Mesendoderm (in vitro differentiated cells): ENCODE data around the gene CHP1.
"Not testable (repeated sequence)": the region's sequence is repeated elsewhere in the genome, so short reads cannot be mapped to it uniquely, and the experiment has no call there.

Source experiments
- DNase-seq: peaks from one replicate; pipeline ENCODE4 v3.0.0; 2013
- H2AK5ac ChIP-seq: 2 replicates; pipeline ENCODE4 v1.6.1; 2013; ENCODE audit warnings: low read length, inconsistent platforms
- H2BK120ac ChIP-seq: 2 replicates; pipeline ENCODE4 v1.6.1; 2013; ENCODE audit warnings: low read depth, mild to moderate bottlenecking, low read length, moderate library complexity, mixed read lengths
- H2BK15ac ChIP-seq: replicated peaks from 2 replicates; pipeline ENCODE4 v1.6.1; 2013; ENCODE audit warnings: low read depth, mild to moderate bottlenecking, moderate library complexity
- H2BK5ac ChIP-seq: 2 replicates; pipeline ENCODE4 v1.6.1; 2013; ENCODE audit warnings: low read length, inconsistent platforms
- H3K18ac ChIP-seq: 2 replicates; pipeline ENCODE4 v1.6.1; 2013; ENCODE audit warnings: mild to moderate bottlenecking, low read length, mixed read lengths
- H3K23ac ChIP-seq: one replicate; pipeline ENCODE4 v1.6.1; 2013; ENCODE audit warnings: low read length
- H3K27ac ChIP-seq: 2 replicates; pipeline ENCODE4 v1.5.1; 2013; ENCODE audit warnings: low read depth, mild to moderate bottlenecking, inconsistent platforms, low read length, moderate library complexity
- H3K27me3 ChIP-seq: 2 replicates; pipeline ENCODE4 v1.6.1; 2013; ENCODE audit warnings: low read length, control low read depth, mild to moderate bottlenecking, inconsistent platforms; ENCODE audit not compliant: insufficient read depth, poor library complexity
- H3K36me3 ChIP-seq: 2 replicates; pipeline ENCODE4 v1.6.1; 2013; ENCODE audit warnings: low read length, inconsistent platforms; ENCODE audit not compliant: control insufficient read depth, insufficient read depth
- H3K4ac ChIP-seq: one replicate; pipeline ENCODE4 v1.6.1; 2013; ENCODE audit warnings: low read depth, mild to moderate bottlenecking, low read length, moderate library complexity
- H3K4me1 ChIP-seq: 2 replicates; pipeline ENCODE4 v1.6.1; 2013; ENCODE audit warnings: low read depth, low read length, inconsistent platforms; ENCODE audit not compliant: control insufficient read depth
- H3K4me2 ChIP-seq: 2 replicates; pipeline ENCODE4 v1.6.1; 2013; ENCODE audit warnings: low read length
- H3K4me3 ChIP-seq: 2 replicates; pipeline ENCODE4 v1.5.1; 2013; ENCODE audit warnings: mild to moderate bottlenecking, low read length
- H3K56ac ChIP-seq: one replicate; pipeline ENCODE4 v1.6.1; 2013; ENCODE audit warnings: low read length
- H3K79me1 ChIP-seq: 2 replicates; pipeline ENCODE4 v1.6.1; 2013; ENCODE audit warnings: low read length, inconsistent platforms
- H3K79me2 ChIP-seq: 2 replicates; pipeline ENCODE4 v1.6.1; 2013; ENCODE audit warnings: mild to moderate bottlenecking, low read length; ENCODE audit not compliant: control insufficient read depth, insufficient read depth
- H3K9ac ChIP-seq: 2 replicates; pipeline ENCODE4 v1.6.1; 2013; ENCODE audit warnings: low read length, inconsistent platforms
- H4K5ac ChIP-seq: one replicate; pipeline ENCODE4 v1.6.1; 2013; ENCODE audit warnings: low read length
- H4K8ac ChIP-seq: one replicate; pipeline ENCODE4 v1.6.1; 2013; ENCODE audit warnings: low read depth, mild to moderate bottlenecking, control low read depth, low read length, moderate library complexity
- WGBS: extraction: QIAGEN DNeasy Blood & Tissue Kit; methylation state at CpG from one replicate; pipeline ENCODE4 v1.1.7; 2013; ENCODE audit warnings: low lambda C conversion rate, missing lambda C conversion rate; ENCODE audit not compliant: insufficient coverage; ENCODE audit errors: extremely low coverage; 5-methylcytosine and 5-hydroxymethylcytosine counted together

The CHP1 gene

DNA sequence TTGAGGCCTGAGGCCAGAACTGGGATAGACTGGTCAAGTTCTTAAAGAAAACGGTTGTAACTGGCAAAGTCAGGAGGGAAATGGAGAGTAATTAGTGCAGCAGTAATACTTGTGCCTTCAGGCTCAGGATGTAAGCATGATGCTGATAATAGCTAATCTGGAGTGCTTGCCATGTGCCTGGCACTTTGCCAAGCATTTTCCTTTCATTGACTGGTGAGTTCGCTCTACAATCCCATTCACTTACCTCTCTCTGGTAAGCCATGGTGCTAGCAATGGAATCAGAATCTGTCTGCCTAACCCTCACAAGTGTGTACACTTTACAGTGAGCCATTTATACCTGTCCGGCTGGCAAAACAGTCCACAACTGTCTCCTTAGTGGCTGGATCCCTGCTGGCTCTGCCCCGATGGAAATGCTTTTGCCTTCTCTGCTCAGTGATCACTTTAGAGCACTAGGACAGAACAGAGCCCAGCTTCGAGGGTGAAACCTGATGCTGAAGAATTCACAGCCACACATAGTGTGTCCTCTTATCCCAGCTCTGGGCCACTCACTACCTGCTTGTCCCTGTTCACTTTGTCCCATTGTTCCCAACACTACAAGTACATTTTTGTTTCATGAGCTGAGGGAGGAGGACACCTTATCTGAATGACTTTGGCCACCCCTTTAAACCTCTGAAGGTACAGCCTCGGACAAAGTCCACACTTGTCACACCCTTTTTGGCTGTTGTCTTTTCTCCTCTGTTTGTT is 10.3 kb downstream of the CHP1 start:
- peaks cover 4% of the 10 kb centered on the region for H3K36me3 ChIP-seq
- WGBS, result no CpG with 5 or more reads among the region's 6 CpGs
- no peak overlapping the region for H3K27ac ChIP-seq
- no peak overlapping the region for H3K4me3 ChIP-seq
- no peak overlapping the region for H3K4me2 ChIP-seq
- no peak overlapping the region for H2AK5ac ChIP-seq
- H2BK15ac ChIP-seq, result no peak overlapping the region
- no peaks in the 10 kb centered on the region for H3K79me2 ChIP-seq
- H3K4me1 ChIP-seq, result no peaks in the 10 kb centered on the region
- no peak overlapping the region for H4K8ac ChIP-seq
- H3K9ac ChIP-seq, result no peak overlapping the region
- H2BK5ac ChIP-seq, result no peak overlapping the region
- no peaks in the 10 kb centered on the region for H3K79me1 ChIP-seq
- H3K27me3 ChIP-seq, result no peaks in the 10 kb centered on the region
- no peak overlapping the region for H3K56ac ChIP-seq
- H3K18ac ChIP-seq, result no peak overlapping the region
- no peak overlapping the region for H2BK120ac ChIP-seq
- no peak overlapping the region for H3K23ac ChIP-seq
- H4K5ac ChIP-seq, result no peak overlapping the region
- no peak overlapping the region for H3K4ac ChIP-seq
- DNase-seq, result no peak

DNA sequence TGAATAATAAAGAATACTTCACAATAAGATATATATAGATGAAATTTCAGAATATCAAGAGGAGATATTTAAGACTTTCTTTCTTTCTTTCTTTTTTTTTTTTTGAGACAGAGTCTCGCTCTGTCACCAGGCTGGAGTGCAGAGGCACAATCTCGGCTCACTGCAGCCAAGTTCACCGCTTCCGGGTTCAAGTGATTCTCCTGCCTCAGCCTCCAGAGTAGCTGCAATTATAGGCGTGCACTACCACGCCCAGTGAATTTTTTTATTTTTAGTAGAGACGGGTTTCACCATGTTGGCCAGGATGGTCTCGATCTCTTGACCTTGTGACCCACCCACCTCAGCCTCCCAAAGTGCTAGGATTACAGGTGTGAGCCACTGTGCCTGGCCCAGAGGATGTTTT is 19.7 kb downstream of the CHP1 start:
- H4K8ac ChIP-seq, H2BK15ac ChIP-seq, H3K18ac ChIP-seq, H2BK5ac ChIP-seq, H3K9ac ChIP-seq, H2BK120ac ChIP-seq, H3K79me2 ChIP-seq, H3K27me3 ChIP-seq, H2AK5ac ChIP-seq, H3K36me3 ChIP-seq, H3K4me2 ChIP-seq, H4K5ac ChIP-seq, H3K4ac ChIP-seq, DNase-seq, H3K27ac ChIP-seq, H3K4me1 ChIP-seq, H3K4me3 ChIP-seq, H3K23ac ChIP-seq, H3K56ac ChIP-seq, H3K79me1 ChIP-seq: not testable (repeated sequence)
- WGBS, result no CpG with 5 or more reads among the region's 8 CpGs

DNA sequence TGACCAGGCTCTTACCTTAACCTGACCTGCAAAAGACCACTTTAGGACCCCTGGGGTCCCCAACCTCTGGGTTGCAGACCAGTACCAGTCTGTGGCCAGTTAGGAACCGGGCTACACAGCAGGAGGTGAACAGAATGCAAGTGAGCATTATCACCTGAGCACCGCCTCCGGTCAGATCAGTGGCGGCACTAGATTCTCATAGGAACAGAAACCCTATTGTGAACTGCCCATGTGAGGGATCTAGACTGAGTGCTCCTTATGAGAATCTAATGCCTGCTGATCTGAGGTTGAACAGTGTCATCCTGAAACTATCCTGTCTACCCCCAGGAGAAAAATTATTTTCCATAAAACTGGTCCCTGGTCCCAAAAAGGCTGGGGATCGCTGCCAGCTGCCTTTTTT is 20.3 kb downstream of the CHP1 start:
- Histone ChIP-seq H3K4me3 (no peak overlapping the region), H2BK15ac (no peak overlapping the region)
- no CpG with 5 or more reads among the region's 5 CpGs for WGBS

DNA sequence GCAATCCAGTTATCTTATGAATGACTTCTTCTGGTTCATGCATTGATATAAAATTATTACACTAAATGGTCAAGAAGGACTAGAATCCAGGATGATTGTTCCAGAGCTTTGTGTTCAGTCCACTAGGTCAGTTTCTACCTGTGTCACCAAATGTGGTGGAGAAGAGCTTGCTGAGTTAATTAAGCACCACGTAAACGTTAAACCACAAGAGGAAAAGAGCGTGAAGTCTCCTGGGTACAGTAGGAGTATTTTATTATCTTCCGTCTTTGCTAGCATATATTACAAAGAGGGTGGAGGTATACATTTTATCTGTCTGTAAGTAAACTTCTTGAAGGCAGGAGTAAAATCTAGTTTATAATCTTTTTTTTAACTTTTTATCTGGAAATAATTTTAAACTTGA is 23.5 kb downstream of the CHP1 start:
- no peak overlapping the region for H4K5ac ChIP-seq
- no peak overlapping the region for H2AK5ac ChIP-seq
- no peaks in the 10 kb centered on the region for H3K79me2 ChIP-seq
- no peak overlapping the region for H3K18ac ChIP-seq
- no peak overlapping the region for H3K23ac ChIP-seq
- no peak overlapping the region for H2BK15ac ChIP-seq
- no peak overlapping the region for H2BK5ac ChIP-seq
- no peaks in the 10 kb centered on the region for H3K36me3 ChIP-seq
- H4K8ac ChIP-seq, result no peak overlapping the region
- H3K56ac ChIP-seq, result no peak overlapping the region
- H3K4me1 ChIP-seq, result no peaks in the 10 kb centered on the region
- WGBS, result no CpG with 5 or more reads among the region's 4 CpGs
- no peak overlapping the region for H3K4ac ChIP-seq
- H3K9ac ChIP-seq, result no peak overlapping the region
- no peaks in the 10 kb centered on the region for H3K27me3 ChIP-seq
- H2BK120ac ChIP-seq, result no peak overlapping the region
- no peak overlapping the region for H3K4me3 ChIP-seq
- no peaks in the 10 kb centered on the region for H3K79me1 ChIP-seq
- no peak overlapping the region for H3K4me2 ChIP-seq
- no peak overlapping the region for H3K27ac ChIP-seq
- DNase-seq, result no peak

More for the DNA sequence above, 20.3 kb downstream of the CHP1 start:
- H4K5ac ChIP-seq, result no peak overlapping the region
- no peak overlapping the region for H2BK5ac ChIP-seq
- H3K9ac ChIP-seq, result no peak overlapping the region
- no peak overlapping the region for H3K4ac ChIP-seq
- H3K18ac ChIP-seq, result no peak overlapping the region
- H2BK120ac ChIP-seq, result no peak overlapping the region
- H3K27me3 ChIP-seq, result no peaks in the 10 kb centered on the region
- no peak overlapping the region for H3K27ac ChIP-seq
- no peak for DNase-seq
- H3K56ac ChIP-seq, result no peak overlapping the region
- H3K79me2 ChIP-seq, result no peaks in the 10 kb centered on the region
- H3K36me3 ChIP-seq, result no peaks in the 10 kb centered on the region
- no peak overlapping the region for H3K23ac ChIP-seq
- H3K79me1 ChIP-seq, result no peaks in the 10 kb centered on the region
- H2AK5ac ChIP-seq, result no peak overlapping the region
- H3K4me2 ChIP-seq, result no peak overlapping the region
- H3K4me1 ChIP-seq, result no peaks in the 10 kb centered on the region
- H4K8ac ChIP-seq, result no peak overlapping the region

DNA sequence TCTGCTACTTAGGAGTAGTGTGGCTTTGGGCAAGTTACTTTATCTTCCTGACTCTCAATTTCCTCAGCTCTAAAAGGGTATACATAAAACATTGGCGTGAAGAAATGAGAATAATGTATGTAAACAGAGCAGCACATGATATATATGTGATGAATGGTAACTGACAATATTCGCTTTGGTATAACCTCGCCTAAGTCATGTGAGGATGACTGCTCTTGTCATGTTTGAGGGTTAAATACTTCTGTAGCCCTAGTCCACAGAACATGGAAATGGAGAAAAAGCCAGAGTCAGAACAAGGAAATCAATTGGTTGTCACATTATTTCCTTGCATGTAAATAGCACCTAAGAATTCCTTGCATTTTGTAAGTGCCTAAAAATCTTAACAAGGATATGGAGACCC is 25.0 kb downstream of the CHP1 start:
- Histone ChIP-seq H3K36me3 (no peaks in the 10 kb centered on the region), H3K4me2 (no peak overlapping the region), H3K27me3 (no peaks in the 10 kb centered on the region), H2AK5ac (no peak overlapping the region), H3K23ac (no peak overlapping the region), H4K8ac (no peak overlapping the region), H2BK5ac (no peak overlapping the region), H3K79me1 (no peaks in the 10 kb centered on the region), H2BK120ac (no peak overlapping the region), H3K4me3 (no peak overlapping the region), H3K9ac (no peak overlapping the region), H4K5ac (no peak overlapping the region), H3K4me1 (no peaks in the 10 kb centered on the region), H3K27ac (no peak overlapping the region), H3K79me2 (no peaks in the 10 kb centered on the region), H2BK15ac (no peak overlapping the region), H3K18ac (no peak overlapping the region), H3K56ac (no peak overlapping the region), H3K4ac (no peak overlapping the region)
- DNase-seq, result no peak
- no CpG with 5 or more reads among the region's 3 CpGs for WGBS

DNA sequence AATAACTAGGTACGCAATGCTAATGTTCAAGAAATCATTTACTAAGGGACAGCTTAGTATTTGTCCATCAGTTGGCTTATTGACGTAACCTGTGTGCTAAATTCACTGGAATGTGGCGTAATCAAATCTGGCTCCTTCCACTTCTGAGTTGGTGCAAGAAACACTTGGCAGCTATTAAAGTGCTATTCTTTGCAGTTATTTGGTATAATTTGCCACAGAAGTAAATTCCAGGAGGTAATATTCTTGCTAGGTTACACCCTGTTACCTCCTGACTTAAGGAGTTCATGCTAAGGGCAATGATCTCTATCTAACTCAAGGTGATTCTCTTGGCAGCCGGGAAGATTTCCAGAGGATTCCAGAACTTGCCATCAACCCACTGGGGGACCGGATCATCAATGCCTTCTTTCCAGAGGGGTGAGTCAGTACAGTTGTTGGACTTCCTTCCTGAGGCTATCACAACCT is 25.5 kb downstream of the CHP1 start:
- no peaks in the 10 kb centered on the region for H3K27me3 ChIP-seq
- H4K5ac ChIP-seq, result no peak overlapping the region
- H3K79me2 ChIP-seq, result no peaks in the 10 kb centered on the region
- no peak overlapping the region for H3K18ac ChIP-seq
- no peak overlapping the region for H3K4ac ChIP-seq
- H2BK15ac ChIP-seq, result no peak overlapping the region
- no CpG with 5 or more reads among the region's 5 CpGs for WGBS
- no peaks in the 10 kb centered on the region for H3K4me1 ChIP-seq
- no peaks in the 10 kb centered on the region for H3K79me1 ChIP-seq
- H3K56ac ChIP-seq, result no peak overlapping the region
- no peak overlapping the region for H3K27ac ChIP-seq
- H3K4me3 ChIP-seq, result no peak overlapping the region
- no peaks in the 10 kb centered on the region for H3K36me3 ChIP-seq
- no peak overlapping the region for H3K4me2 ChIP-seq
- H4K8ac ChIP-seq, result no peak overlapping the region
- no peak for DNase-seq
- H2BK5ac ChIP-seq, result no peak overlapping the region
- H3K9ac ChIP-seq, result no peak overlapping the region
- H2BK120ac ChIP-seq, result no peak overlapping the region
- no peak overlapping the region for H2AK5ac ChIP-seq
- no peak overlapping the region for H3K23ac ChIP-seq
